HepG2 (cell line): ENCODE data around the gene NTM. TPM values are rescaled to one million over a fixed set of nuclear protein-coding genes. Genes with fewer than 3 reads are reported as not detected.

ENCODE experiments used
- ATAC-seq: fragments of 200-7000 bp; cut with Tn5 transposase; 3 replicates; pipeline ENCODE4 v1.9.1; 2020; ENCODE audit warnings: mild to moderate bottlenecking, moderate library complexity
- BruUV-seq: library from RNA; stranded (reverse); fragments of 400-500 nt; replicated peaks from 2 replicates; lab custom pipeline; 2021; lab: Mats Ljungman, UMichigan
- CTCF ChIA-PET: fragments of 300-600 bp; formaldehyde crosslinking; extraction: SDS; loops from one replicate; lab custom pipeline; 2021; ENCODE audit warnings: low total read pairs, inconsistent platforms, low intra/inter-chr PET ratio; lab: Yijun Ruan, JAX
- POLR2A ChIA-PET: fragments of 350-600 bp; sonication (Branson Sonifier 250); formaldehyde crosslinking; loops from one replicate; lab custom pipeline; 2020; ENCODE audit warnings: antibody characterized with exemption, inconsistent platforms; lab: Yijun Ruan, JAX
- DNase-seq: peaks from one replicate; pipeline ENCODE4 v3.0.0-alpha.2; 2015; ENCODE audit warnings: low spot score
- FAIRE-seq: peaks from 3 replicates; lab custom pipeline; 2011; peaks lifted over from hg19 to GRCh38; lab: Jason Lieb, UNC
- H2AFZ ChIP-seq: one replicate; pipeline ENCODE4 v1.6.1; 2011; ENCODE audit warnings: low read length, inconsistent platforms
- H3K27ac ChIP-seq: fragments of 300-600 bp; 3 replicates; pipeline ENCODE4 v1.8.0; 2011; ENCODE audit warnings: mixed run types, mild to moderate bottlenecking, mixed read lengths, low read length, inconsistent platforms; ENCODE audit not compliant: insufficient read depth; ENCODE audit errors: extremely low read length
- H3K27me3 ChIP-seq, 2 experiments: fragments of 200-600 bp in 1 of 2; 2 replicates in 1 of 2; 3 replicates in 1 of 2; pipeline versions ENCODE4 v1.6.0 to v1.8.0; 2011; ENCODE audit warnings: low read length in 2 of 2, mild to moderate bottlenecking in 2 of 2, moderate library complexity in 2 of 2, inconsistent platforms in 1 of 2; ENCODE audit not compliant: insufficient read depth in 2 of 2, control insufficient read depth in 1 of 2
- H3K36me3 ChIP-seq, 2 experiments: fragments of 200-600 bp in 1 of 2; replicated peaks in 1 of 2; 2 replicates in 1 of 2; 3 replicates in 1 of 2; pipeline versions ENCODE4 v1.5.1 to v1.8.0; 2011; ENCODE audit warnings: low read length in 2 of 2, inconsistent platforms in 1 of 2; ENCODE audit not compliant: insufficient read depth in 2 of 2, control insufficient read depth in 1 of 2
- H3K4me1 ChIP-seq: 2 replicates; pipeline ENCODE4 v1.5.1; 2012; ENCODE audit warnings: low read length, inconsistent platforms; ENCODE audit not compliant: insufficient read depth
- H3K4me2 ChIP-seq: 2 replicates; pipeline ENCODE4 v1.6.0; 2011; ENCODE audit warnings: low read depth, low read length, inconsistent platforms
- H3K4me3 ChIP-seq, 3 experiments: fragments of 200-600 bp in 1 of 3; sonication (generic), shearing (Covaris generic) in 1 of 3; replicated peaks in 1 of 3; 2 replicates each; pipeline ENCODE4 v1.5.1; 2011 to 2016; ENCODE audit warnings: low read length in 3 of 3, inconsistent platforms in 2 of 3, low read depth in 2 of 3, mild to moderate bottlenecking in 2 of 3, control low read depth in 1 of 3, mixed read lengths in 1 of 3; ENCODE audit not compliant: insufficient read depth in 1 of 3
- H3K79me2 ChIP-seq: one replicate; pipeline ENCODE4 v1.6.1; 2011; ENCODE audit warnings: low read length, inconsistent platforms; ENCODE audit not compliant: insufficient read depth
- H3K9ac ChIP-seq: 2 replicates; pipeline ENCODE4 v1.6.0; 2011; ENCODE audit warnings: mild to moderate bottlenecking, low read depth, low read length, inconsistent platforms; ENCODE audit not compliant: insufficient read depth
- H3K9me3 ChIP-seq: 2 replicates; pipeline ENCODE4 v1.5.1; 2012; ENCODE audit warnings: mild to moderate bottlenecking, low read length
- H4K20me1 ChIP-seq: 2 replicates; pipeline ENCODE4 v1.6.0; 2011; ENCODE audit warnings: inconsistent platforms, mild to moderate bottlenecking, low read length, moderate library complexity; ENCODE audit not compliant: insufficient read depth
- DR1 ChIP-seq: sonication (generic); formaldehyde crosslinking; IDR thresholded peaks from 2 replicates; pipeline ENCODE4 v1.8.0; 2021; ENCODE audit warnings: mild to moderate bottlenecking, missing genetic modification reagents, inconsistent platforms
- FLYWCH1 ChIP-seq: sonication (generic); formaldehyde crosslinking; IDR thresholded peaks from 2 replicates; pipeline ENCODE4 v1.8.1; 2023; ENCODE audit warnings: mild to moderate bottlenecking, missing genetic modification reagents
- HNF4G ChIP-seq, 2 experiments: sonication (generic) in 1 of 2; formaldehyde crosslinking in 1 of 2; IDR thresholded peaks; 2 replicates each; pipeline versions ENCODE4 v1.4.0 to v1.6.1; 2011 to 2020; ENCODE audit warnings: borderline replicate concordance in 2 of 2, low read depth in 2 of 2, mild to moderate bottlenecking in 2 of 2, low read length in 1 of 2, missing genetic modification reagents in 1 of 2, moderate library complexity in 1 of 2
- MED1 ChIP-seq: sonication (generic); formaldehyde crosslinking; IDR thresholded peaks from 2 replicates; pipeline ENCODE4 v1.4.0; 2020; ENCODE audit warnings: missing genetic modification reagents
- NFE2 ChIP-seq: sonication (generic); formaldehyde crosslinking; IDR thresholded peaks from 2 replicates; pipeline ENCODE4 v1.4.0; 2020; ENCODE audit warnings: missing genetic modification reagents
- PHB2 ChIP-seq: fragments of 450-650 bp; IDR thresholded peaks from 2 replicates; pipeline ENCODE4 v1.6.1; 2018; ENCODE audit not compliant: partially characterized antibody
- U2AF1 ChIP-seq: fragments of 200-400 bp; formaldehyde crosslinking; optimal IDR thresholded peaks from 2 replicates; pipeline ENCODE3; 2017; ENCODE audit warnings: mild to moderate bottlenecking, low read depth, low read length
- ZBTB44 ChIP-seq: sonication (generic); formaldehyde crosslinking; IDR thresholded peaks from 2 replicates; pipeline ENCODE4 v1.4.0; 2020; ENCODE audit warnings: missing genetic modification reagents
- ZHX1 ChIP-seq: sonication (generic); formaldehyde crosslinking; IDR thresholded peaks from 2 replicates; pipeline ENCODE4 v1.8.1; 2022; ENCODE audit warnings: low read depth, mild to moderate bottlenecking, missing genetic modification reagents
- ZNF136 ChIP-seq: sonication (generic); formaldehyde crosslinking; IDR thresholded peaks from 2 replicates; pipeline ENCODE4 v1.8.1; 2022; ENCODE audit warnings: low read depth, mild to moderate bottlenecking, moderate library complexity, missing genetic modification reagents
- WGBS: methylation state at CpG from one replicate; pipeline ENCODE4 v1.1.6; 2017; ENCODE audit warnings: low lambda C conversion rate; 5-methylcytosine and 5-hydroxymethylcytosine counted together
- in situ Hi-C: cut with HindIII; loops from 2 replicates; pipeline ENCODE4 v1.10.0; 2017; ENCODE audit warnings: low pct_unique_long_range_greater_than_20kb; ENCODE audit not compliant: extremely low pct_ligation_motif_present
- intact Hi-C: fragments of 100-400 bp; cut with micrococcal nuclease; formaldehyde crosslinking; loops from one replicate; pipeline ENCODE4 v1.10.0; 2022; ENCODE audit not compliant: unreplicated experiment
- polyA plus RNA-seq, 8 experiments: library from polyadenylated mRNA; depleted of rRNA in 3 of 8; stranded (reverse) in 7 of 8; unstranded in 1 of 8; fragments of >200 nt; fragmentation: Illumina TruSeq in 4 of 8; extraction: Trizol in 4 of 8; gene quantifications; 2 replicates each; pipeline versions ENCODE4 v1.2.1 to v1.2.3, GENCODE V29; 2011 to 2016; ENCODE audit warnings: low read depth in 4 of 8, missing spikeins in 1 of 8, mixed read lengths in 1 of 8; ENCODE audit not compliant: insufficient read depth in 1 of 8
- total RNA-seq, 5 experiments: library from RNA; depleted of rRNA; stranded (reverse); fragments of >200 nt; fragmentation: Illumina TruSeq; extraction: Trizol; gene quantifications; 2 replicates each; pipeline ENCODE4 v1.2.3, GENCODE V29; 2016; ENCODE audit warnings: low read depth in 1 of 5

Gene NTM
- total and polyA plus RNA-seq, 2 of the 13 experiments (the other 11 are each of a cell fraction or from before 2014, with no cell fraction given): not detected

GRCh38 chr11:132008872-132009271, 638.5 kb downstream of the NTM start:
- ChIA-PET POLR2A (no interaction called here), CTCF (no interaction called here)
- Histone ChIP-seq H3K4me1 (no peaks in the 10 kb centered on the region), H3K9me3 (no peaks in the 10 kb centered on the region), H3K4me2 (no peak overlapping the region), H4K20me1 (no peaks in the 10 kb centered on the region), H3K9ac (no peak overlapping the region), H2AFZ (no peak overlapping the region), H3K79me2 (no peaks in the 10 kb centered on the region)
- no peak for ATAC-seq
- in situ Hi-C loops (no loop called here), intact Hi-C loops (no loop called here)
- 6% methylated on average over 4 of the region's 4 CpGs for WGBS
- TF ChIP-seq ZNF136 (CRISPR knock-in tag) (no peak), ZBTB44 (CRISPR knock-in tag) (no peak), DR1 (CRISPR knock-in tag) (no peak), HNF4G (IDR thresholded peaks at IDR 0.05; ENCODE audit: borderline replicate concordance, low read depth, low read length) (no peak), HNF4G (CRISPR knock-in tag; IDR thresholded peaks at IDR 0.05; ENCODE audit: borderline replicate concordance, low read depth) (no peak), FLYWCH1 (CRISPR knock-in tag) (no peak), NFE2 (CRISPR knock-in tag) (no peak), U2AF1 (no peak), PHB2 (no peak), ZHX1 (CRISPR knock-in tag) (no peak), MED1 (CRISPR knock-in tag) (no peak)
- TF ChIP-seq, all 625 proteins: peak for 0
- FAIRE-seq (no peak), DNase-seq (no peak)
- no peak overlapping the region for H3K4me3 ChIP-seq
- no peak overlapping the region for H3K27ac ChIP-seq
- H3K27me3 ChIP-seq: peaks cover 0 to 2% of the 10 kb centered on the region in 2 experiments; a peak in 3 of 5 replicates
- no TSS peak for BruUV-seq
- H3K36me3 ChIP-seq: no peaks in the 10 kb centered on the region
